BE2C (cell line): ENCODE measurements around the gene SOX5.
"Not testable (repeated sequence)": the region's sequence is repeated elsewhere in the genome, so short reads cannot be mapped to it uniquely, and the experiment has no call there.

Source experiments
- DNase-seq: peaks from one replicate; pipeline ENCODE4 v3.0.0-alpha.2; 2020
- H3K27me3 ChIP-seq: fragments of 250-450 bp; sonication (Bioruptor Pico); 2 replicates; pipeline ENCODE4 v1.5.1; 2020; ENCODE audit warnings: mild to moderate bottlenecking
- H3K36me3 ChIP-seq: fragments of 250-450 bp; sonication (Bioruptor Pico); 2 replicates; pipeline ENCODE4 v1.5.1; 2020; ENCODE audit warnings: mild to moderate bottlenecking
- H3K4me1 ChIP-seq: fragments of 250-450 bp; sonication (Bioruptor Pico); 2 replicates; pipeline ENCODE4 v1.5.1; 2020
- H3K4me3 ChIP-seq: 2 replicates; pipeline ENCODE4 v1.5.1; 2011; ENCODE audit warnings: low read depth, low read length
- H3K9me3 ChIP-seq: fragments of 250-450 bp; sonication (Bioruptor Pico); 2 replicates; pipeline ENCODE4 v1.5.1; 2020
- CTCF ChIP-seq: IDR thresholded peaks from 2 replicates; pipeline ENCODE4 v1.5.1; 2012; ENCODE audit warnings: mild to moderate bottlenecking, low read depth, low read length

SOX5 gene

GRCh38 chr12:23888396-23889068 lies 60.9 kb downstream of the SOX5 start:
- Histone ChIP-seq H3K4me3 (no peak overlapping the region), H3K36me3 (no peaks in the 10 kb centered on the region), H3K4me1 (no peaks in the 10 kb centered on the region; the same call in 1 of the 2 replicates), H3K27me3 (no peaks in the 10 kb centered on the region), H3K9me3 (no peaks in the 10 kb centered on the region; the same call in 1 of the 2 replicates)
- no peak for TF ChIP-seq CTCF
- no peak for DNase-seq

GRCh38 chr12:23887055-23887835 lies 62.2 kb downstream of the SOX5 start:
- TF ChIP-seq CTCF, result no peak
- no peak for DNase-seq

GRCh38 chr12:23885394-23885793 lies 64.1 kb downstream of the SOX5 start:
- Histone ChIP-seq H3K9me3 (no peaks in the 10 kb centered on the region), H3K4me3 (no peak overlapping the region), H3K36me3 (no peaks in the 10 kb centered on the region), H3K27me3 (no peaks in the 10 kb centered on the region), H3K4me1 (no peaks in the 10 kb centered on the region; the same call in 1 of the 2 replicates)
- no peak for DNase-seq
- no peak for TF ChIP-seq CTCF

More at GRCh38 chr12:23887055-23887835, 62.2 kb downstream of the SOX5 start:
- H3K9me3 ChIP-seq, result no peaks in the 10 kb centered on the region
- H3K4me3 ChIP-seq, result no peak overlapping the region
- H3K36me3 ChIP-seq, result no peaks in the 10 kb centered on the region
- H3K4me1 ChIP-seq, result no peaks in the 10 kb centered on the region; the same call in 1 of the 2 replicates
- no peaks in the 10 kb centered on the region for H3K27me3 ChIP-seq

- no peaks in the 10 kb centered on the region for H3K36me3 ChIP-seq
- H3K4me1 ChIP-seq, result no peaks in the 10 kb centered on the region; the same call in 1 of the 2 replicates
- peak; percentile 40 for TF ChIP-seq CTCF
- peak; percentile 25 for DNase-seq
- no peak overlapping the region for H3K4me3 ChIP-seq
- no peaks in the 10 kb centered on the region for H3K9me3 ChIP-seq
- no peaks in the 10 kb centered on the region for H3K27me3 ChIP-seq
Measured at GRCh38 chr12:23884909-23885308, 64.6 kb downstream of the SOX5 start.

- H3K9me3 ChIP-seq, result no peaks in the 10 kb centered on the region
- no peak for TF ChIP-seq CTCF
- H3K36me3 ChIP-seq, result no peaks in the 10 kb centered on the region
- no peaks in the 10 kb centered on the region for H3K27me3 ChIP-seq
- no peak overlapping the region for H3K4me3 ChIP-seq
- no peak for DNase-seq
- H3K4me1 ChIP-seq, result no peaks in the 10 kb centered on the region; the same call in 1 of the 2 replicates
Measured at GRCh38 chr12:23880988-23881387, 68.5 kb downstream of the SOX5 start.

- not testable (repeated sequence) for H3K4me3 ChIP-seq, H3K9me3 ChIP-seq, H3K36me3 ChIP-seq, DNase-seq, H3K27me3 ChIP-seq, H3K4me1 ChIP-seq
Measured at GRCh38 chr12:23876618-23877017, 72.9 kb downstream of the SOX5 start.
